ENCODE measurements around the gene RABGAP1.
"Not testable (repeated sequence)": the region's sequence is repeated elsewhere in the genome, so short reads cannot be mapped to it uniquely, and the experiment has no call there.

Gene RABGAP1

DNA sequence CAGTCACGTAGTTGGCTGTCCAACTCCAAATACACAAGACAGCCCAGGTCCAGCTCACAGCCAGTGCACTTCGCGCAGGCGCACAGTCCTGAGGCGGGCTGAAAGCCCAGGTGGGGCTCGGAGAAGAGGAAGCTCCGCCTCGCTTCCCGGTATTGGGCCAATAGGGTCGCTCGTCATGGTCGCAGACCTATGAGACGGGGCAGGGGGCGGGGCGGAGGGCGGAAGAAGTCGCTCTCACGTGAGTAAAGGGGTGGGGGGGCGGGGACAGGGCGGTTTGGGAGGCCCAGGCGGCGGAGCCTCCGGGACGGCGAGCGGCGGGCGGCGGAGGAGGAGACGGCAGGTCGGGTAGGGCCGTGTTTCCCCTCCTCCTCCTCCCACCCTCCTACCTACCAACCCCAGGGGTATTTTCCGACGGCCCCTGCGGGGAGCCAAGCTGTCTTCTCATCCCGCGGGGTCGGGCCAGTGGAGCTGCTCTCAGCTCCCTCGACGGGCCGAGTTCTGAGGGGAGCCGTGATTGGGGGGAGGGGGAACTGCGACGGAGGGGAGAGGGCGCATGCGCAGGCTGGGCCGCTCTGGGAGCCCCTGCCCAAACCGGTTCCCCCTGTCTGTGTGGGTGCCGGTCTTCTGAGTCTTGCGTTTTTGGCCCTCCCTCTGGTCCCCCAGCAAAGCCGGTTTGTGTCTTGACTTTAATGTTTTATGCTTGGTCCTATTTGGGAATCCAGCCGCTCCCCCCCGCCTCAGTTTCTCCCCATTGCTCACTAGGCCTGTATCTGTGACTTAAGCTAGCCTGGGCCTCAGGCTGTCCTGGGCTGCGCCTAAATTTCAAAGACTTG lies at the start of gene RABGAP1:
TSS of gene RABGAP1 (plus strand) at position 272 of the 833 bp plus-strand sequence. CDS start 16,040 bp downstream, outside the sequence.
- DNase-seq (ENCODE audit: low read depth), result peak; percentile 98

DNA sequence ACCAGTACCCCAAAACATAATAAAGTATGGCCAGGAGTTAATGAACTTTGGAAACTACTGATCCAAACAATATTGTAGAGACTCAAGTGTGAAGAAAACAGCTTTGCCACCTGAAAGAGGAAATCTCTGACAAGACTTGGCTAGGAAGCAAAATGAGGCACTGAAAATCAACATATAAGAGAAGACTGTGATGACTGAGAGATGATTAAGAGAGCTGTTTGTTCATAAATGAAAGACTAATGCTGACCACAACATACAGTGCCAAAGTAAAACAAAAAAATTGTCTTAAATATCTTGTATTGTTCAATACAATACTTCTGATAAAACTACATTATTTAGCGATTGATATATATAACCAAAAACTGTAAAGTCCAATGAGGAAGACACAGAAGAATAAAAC lies 42.9 kb upstream of the RABGAP1 start:
- DNase-seq (ENCODE audit: low read depth), result no peak

DNA sequence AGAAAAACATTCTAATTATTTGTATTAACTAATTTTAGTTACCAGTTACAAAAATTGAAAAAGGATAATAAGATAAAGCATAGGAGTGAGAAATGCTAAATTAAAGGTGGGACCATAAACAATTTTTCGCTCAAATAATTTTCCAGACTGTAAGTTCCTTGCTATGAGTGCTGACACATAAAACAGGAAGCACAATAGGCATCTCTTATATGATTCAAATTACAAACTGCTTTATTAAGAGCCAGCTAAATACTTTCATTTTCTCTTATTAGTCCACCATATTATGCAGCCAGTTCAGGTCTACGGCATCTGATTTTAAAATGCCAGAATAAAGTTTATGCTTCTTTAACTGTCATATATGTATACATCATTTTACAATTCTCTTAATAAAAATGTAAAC lies 40.0 kb upstream of the RABGAP1 start:
- no peak for DNase-seq (ENCODE audit: low read depth)

GRCh38 chr9:122904466-122904822 lies 36.4 kb upstream of the RABGAP1 start:
- peak; percentile 4 for DNase-seq (ENCODE audit: low read depth)

DNA sequence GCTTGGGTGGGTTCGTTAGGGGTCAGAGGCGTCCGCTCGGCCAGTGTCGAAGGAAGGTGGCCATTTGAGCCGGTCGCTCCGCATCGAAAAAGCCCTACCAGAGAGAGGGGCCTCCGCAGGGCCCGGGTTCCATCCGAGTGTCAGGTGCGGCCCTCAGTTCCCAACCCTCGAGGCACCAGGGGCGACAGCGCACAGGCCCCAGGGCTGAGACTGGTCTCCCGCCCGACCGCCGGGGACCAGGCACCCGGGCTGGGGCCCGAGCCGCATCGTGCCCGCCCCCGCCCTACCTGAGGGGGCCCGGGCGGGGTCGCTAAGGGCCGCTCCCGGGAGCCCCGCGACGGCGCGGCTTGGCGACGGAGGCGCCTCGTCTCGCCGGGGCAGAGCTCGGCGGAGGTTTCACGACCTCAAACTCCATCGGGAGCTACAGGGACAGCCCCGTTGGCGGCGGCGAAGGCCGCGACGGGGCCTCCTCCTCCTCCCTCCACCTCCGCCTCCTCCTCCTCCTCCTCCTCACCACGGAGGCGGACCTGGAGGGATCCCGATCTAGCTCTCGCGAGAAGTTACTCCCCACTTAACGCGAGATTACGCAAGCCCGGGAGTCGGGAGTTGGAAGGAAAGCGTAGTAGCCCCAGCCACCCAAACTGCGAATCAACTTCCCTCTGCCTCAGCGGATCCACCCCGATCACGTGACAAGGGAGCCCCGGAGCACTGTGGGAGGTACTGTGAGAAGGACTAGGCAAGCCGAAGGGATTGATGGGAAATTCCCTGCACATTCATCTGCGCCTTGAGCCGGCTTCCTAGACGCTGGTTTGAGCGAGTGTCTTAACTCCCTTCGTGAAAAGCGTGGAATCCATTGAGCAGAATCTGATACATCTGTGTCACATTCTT lies 35.8 kb upstream of the RABGAP1 start, which contains the start of gene RC3H2:
TSS of gene RC3H2 (minus strand) at position 537 of the 888 bp plus-strand sequence. CDS start 7,850 bp downstream, outside the sequence.
- DNase-seq (ENCODE audit: low read depth), result peak; percentile 91

GRCh38 chr9:122906122-122906521 lies 34.7 kb upstream of the RABGAP1 start:
- DNase-seq (ENCODE audit: low read depth), result not testable (repeated sequence)

GRCh38 chr9:122912671-122912963 lies 28.2 kb upstream of the RABGAP1 start:
- DNase-seq (ENCODE audit: low read depth), result no peak

DNA sequence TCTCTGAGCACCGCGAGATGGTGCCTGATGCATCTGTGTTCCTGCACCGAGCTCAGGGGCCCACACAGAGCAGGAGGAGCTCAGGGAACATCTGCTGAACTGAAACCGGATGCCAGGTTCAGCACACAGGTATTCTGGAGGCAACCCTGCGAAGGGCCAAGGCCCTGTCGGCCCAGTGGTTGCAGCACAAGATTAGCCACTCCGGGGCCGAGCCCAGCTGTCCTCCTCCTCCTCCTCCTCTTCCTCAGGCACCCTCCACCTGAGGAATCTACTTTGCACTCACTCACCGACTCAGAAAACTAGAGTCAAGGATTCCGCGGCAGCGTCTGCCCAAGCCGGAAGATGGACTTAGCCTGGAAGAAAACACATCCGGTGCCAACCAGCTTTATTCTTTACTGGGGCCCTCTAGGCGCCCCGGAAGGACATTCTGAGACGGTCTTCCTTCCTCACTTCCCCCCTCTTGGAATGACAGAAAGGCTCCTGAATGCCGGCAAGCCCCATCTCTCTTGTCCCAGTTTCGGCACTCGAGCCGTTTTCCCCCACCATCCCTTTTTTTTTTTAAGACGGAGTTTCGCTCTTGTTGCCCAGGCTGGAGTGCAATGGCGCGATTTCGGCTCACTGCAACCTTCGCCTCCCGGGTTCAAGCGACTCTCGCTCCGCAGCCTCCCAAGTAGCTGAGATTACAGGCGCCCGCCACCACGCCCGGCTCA lies 27.7 kb upstream of the RABGAP1 start, which contains the start of gene ZBTB6:
TSS of gene ZBTB6 (minus strand) at position 360 of the 710 bp plus-strand sequence. CDS start 1,251 bp downstream, outside the sequence.
- DNase-seq (ENCODE audit: low read depth), result peak; percentile 48

- no peak for DNase-seq (ENCODE audit: low read depth)
Measured at GRCh38 chr9:122918310-122918709, 22.5 kb upstream of the RABGAP1 start.

GRCh38 chr9:122922713-122923112 lies 18.1 kb upstream of the RABGAP1 start:
- DNase-seq (ENCODE audit: low read depth), result no peak

- DNase-seq (ENCODE audit: low read depth), result no peak
Measured at GRCh38 chr9:122923947-122924346, 16.9 kb upstream of the RABGAP1 start.

DNA sequence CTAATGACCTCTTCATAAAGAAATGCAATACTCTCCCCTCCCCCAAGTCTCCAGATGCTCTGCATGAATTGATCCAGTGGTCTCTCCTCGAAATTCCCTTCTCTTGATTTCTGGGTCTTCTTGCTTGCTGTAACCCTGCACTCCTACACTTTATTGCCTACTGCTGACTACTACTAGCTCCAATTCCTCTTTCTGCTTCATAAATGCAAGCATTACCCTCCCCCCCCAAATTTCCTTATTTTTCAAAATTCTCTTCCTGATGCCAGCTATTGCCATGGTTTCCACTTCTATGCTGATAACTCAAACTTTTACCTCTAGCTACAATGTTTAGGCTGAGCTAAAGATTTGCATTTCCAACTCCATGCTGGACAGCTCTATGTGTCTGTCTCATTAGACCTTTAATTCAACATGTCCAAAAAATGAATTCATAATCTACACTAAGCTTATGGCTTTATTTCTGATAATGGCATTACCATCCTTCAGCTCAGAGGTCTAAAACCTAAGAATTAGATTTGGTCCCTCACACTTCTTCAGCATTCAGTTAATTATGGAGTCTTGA lies 10.9 kb upstream of the RABGAP1 start:
- DNase-seq (ENCODE audit: low read depth), result no peak

DNA sequence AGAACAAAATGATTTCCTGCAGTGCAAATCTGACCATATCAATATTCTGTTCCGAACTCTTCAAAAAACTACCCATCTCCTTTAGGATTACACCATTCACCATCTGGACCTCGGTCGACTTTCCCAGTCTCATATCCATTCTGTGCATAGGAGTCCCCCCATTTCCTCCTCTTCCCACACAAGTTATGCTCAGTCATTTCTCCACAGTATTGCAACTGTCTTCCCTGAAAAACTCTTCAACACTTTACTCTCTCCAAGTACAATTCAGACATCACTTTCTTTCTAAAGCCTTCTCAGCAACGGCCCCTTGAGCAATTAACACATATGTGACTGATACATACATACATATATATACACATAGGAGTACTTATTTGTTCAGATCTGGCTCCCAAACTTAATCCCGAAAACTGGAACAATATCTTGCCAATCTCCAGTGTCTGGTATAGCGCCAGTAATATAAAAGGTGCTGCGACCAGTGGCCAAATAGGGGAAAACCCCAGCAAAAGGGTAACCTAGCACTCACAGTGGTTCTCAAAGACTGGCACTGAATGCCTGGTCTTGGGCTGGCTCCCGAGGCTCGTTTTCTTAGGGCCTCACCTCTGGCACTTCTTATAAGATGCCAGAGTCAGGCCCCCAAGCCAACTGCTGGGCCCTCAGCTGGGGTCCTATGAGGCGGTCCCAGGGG lies 10.1 kb upstream of the RABGAP1 start:
- DNase-seq (ENCODE audit: low read depth), result no peak

DNA sequence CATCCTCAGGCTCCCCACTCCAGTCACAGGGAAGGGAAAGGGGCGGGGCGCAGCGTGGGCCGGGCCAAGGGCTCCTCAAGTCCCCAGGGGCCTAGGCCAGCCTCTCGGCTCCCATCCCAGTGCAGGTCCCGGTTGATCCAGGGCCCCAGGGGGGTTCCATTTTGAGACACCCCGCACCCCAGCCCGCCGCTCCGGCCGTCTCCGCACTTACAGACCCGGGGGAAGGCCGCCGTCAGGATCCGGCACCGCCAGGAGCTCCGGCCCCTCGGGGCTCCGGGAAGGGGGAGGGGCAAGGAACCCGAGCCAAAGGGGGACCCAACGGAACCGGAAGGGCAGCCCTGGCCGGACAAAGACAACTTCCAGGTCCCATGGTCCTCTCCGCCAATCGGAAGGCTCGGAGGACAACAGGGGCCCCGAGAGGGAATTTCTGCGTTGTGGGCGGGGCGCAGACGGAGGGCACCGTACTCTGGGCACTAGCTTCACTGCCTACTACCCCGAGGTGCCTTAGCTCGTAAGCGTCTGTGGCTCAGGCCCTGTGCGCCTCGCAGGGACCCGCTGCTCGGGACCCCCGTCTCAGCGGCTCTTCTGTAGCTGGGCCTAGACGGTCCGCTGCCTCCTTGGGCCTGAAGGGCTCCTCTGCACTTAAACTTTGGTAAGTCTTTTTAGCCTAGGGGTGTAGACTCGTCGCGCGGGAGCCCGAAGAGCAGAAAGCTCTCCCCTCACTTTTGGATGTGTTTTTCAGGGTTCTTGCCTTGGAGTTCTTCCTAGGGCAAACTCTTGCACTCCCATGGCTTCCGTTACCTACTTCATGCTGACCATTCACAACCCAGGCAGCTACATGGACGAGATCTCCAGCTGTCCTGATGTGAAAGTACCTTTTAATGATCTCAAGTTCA lies 9.3 kb upstream of the RABGAP1 start, which contains the start of gene ZBTB26:
TSS of gene ZBTB26 (minus strand) at position 287 of the 896 bp plus-strand sequence. CDS start 11,578 bp downstream, outside the sequence.
- DNase-seq (ENCODE audit: low read depth), result peak; percentile 85

GRCh38 chr9:122936464-122936863 lies 4.4 kb upstream of the RABGAP1 start:
- DNase-seq (ENCODE audit: low read depth), result no peak

DNA sequence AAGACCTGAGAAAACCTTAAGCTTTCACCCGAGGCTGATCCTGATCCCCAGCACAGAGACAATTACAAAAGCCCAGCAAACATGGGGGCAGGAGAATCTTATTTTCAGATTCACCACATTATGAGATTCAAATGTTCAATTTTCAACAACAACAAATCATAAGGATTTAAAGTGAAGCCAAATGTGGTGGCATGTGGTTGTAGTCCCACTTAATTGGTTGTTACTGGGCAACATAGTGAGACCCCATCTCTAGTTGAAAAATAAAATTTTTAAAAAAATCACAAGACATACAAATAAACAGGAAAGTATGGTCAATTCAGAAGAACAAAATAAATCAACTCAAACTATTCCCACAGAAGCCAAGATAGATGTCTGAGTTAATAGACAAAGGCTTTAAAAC lies 3.9 kb upstream of the RABGAP1 start:
- no peak for DNase-seq (ENCODE audit: low read depth)

DNA sequence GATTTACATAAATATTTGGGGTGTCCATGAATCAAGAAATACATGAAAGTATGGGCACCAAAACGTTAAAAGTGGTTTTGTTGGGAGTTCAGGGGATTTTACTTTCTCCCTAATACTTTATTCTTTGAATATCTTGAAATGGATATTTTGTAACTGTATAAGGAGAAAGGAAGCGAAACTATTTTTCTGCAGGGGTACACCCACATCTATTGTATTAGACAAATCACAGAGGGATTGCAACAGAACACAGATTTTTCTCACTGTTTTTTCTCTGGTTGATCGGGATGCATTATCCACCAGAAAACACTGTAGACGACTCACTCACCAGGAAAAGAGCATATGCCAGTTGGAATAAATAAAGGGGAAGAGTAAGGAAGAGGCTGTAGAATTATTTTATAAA lies 1.2 kb upstream of the RABGAP1 start:
- no peak for DNase-seq (ENCODE audit: low read depth)

GRCh38 chr9:122940454-122940748 lies 419 bp upstream of the RABGAP1 start:
- no peak for DNase-seq (ENCODE audit: low read depth)

- DNase-seq (ENCODE audit: low read depth), result no peak
Measured at GRCh38 chr9:122941582-122942234, 888 bp downstream of the RABGAP1 start.

Measured in stimulated activated CD8-positive, alpha-beta memory T cell treated with anti-CD3 and anti-CD28 coated beads, Interleukin-12 subunit alpha, Interleukin-12 subunit beta, amount 100 ng/mL, for 1 hour (primary cell).